B cell (primary cell): ENCODE results near the gene ZG16. TPM values are rescaled to one million over a fixed set of nuclear protein-coding genes. Genes with fewer than 3 reads are reported as not detected.

Source experiments
- ATAC-seq: fragments of 200-7000 bp; cut with Tn5 transposase; one replicate; pipeline ENCODE4 v1.10.0; 2021; ENCODE audit warnings: low read depth, mild to moderate bottlenecking, moderate number of reproducible peaks, moderate library complexity
- CTCF ChIA-PET: fragments of 350-600 bp; sonication (Branson Sonifier 250); formaldehyde crosslinking; loops from one replicate; lab custom pipeline; 2021; ENCODE audit warnings: antibody characterized with exemption, inconsistent platforms; lab: Charles Lee
- POLR2A ChIA-PET: fragments of 350-600 bp; sonication (Branson Sonifier 250); formaldehyde crosslinking; loops from one replicate; lab custom pipeline; 2021; ENCODE audit warnings: antibody characterized with exemption; lab: Charles Lee
- DNase-seq: peaks from one replicate; pipeline ENCODE4 v3.0.0; 2013
- H2AFZ ChIP-seq: 2 replicates; pipeline ENCODE4 v1.6.1; 2012; ENCODE audit warnings: mild to moderate bottlenecking, low read depth, low read length; ENCODE audit not compliant: insufficient read depth, poor library complexity, severe bottlenecking
- H3K27ac ChIP-seq, 2 donors: 1 replicate in 1 of 2; 2 replicates in 1 of 2; pipeline ENCODE4 v1.5.1; 2012 to 2013; ENCODE audit warnings: low read length in 2 of 2, mild to moderate bottlenecking in 2 of 2, moderate library complexity in 1 of 2
- H3K27me3 ChIP-seq, 4 experiments: fragments of 200-600 bp in 1 of 4; sonication (generic) in 1 of 4; replicated peaks in 1 of 4; 1 replicate in 2 of 4; 2 replicates in 2 of 4; pipeline versions ENCODE4 v1.6.1 to v1.7.0; 2013 to 2016; ENCODE audit warnings: low read length in 3 of 4, mild to moderate bottlenecking in 2 of 4, mixed read lengths in 1 of 4, moderate library complexity in 1 of 4; ENCODE audit not compliant: insufficient read depth in 4 of 4, control insufficient read depth in 3 of 4; ENCODE audit errors: control extremely low read depth in 1 of 4
- H3K36me3 ChIP-seq, 2 experiments: replicated peaks in 1 of 2; 1 replicate in 1 of 2; 2 replicates in 1 of 2; pipeline versions ENCODE4 v1.6.1 to v1.7.1; 2013; ENCODE audit warnings: low read length in 1 of 2; ENCODE audit not compliant: insufficient read depth in 2 of 2, control insufficient read depth in 1 of 2; ENCODE audit errors: control extremely low read depth in 1 of 2, extremely low read depth in 1 of 2
- H3K4me1 ChIP-seq, 2 donors: fragments of 200-600 bp in 1 of 2; sonication (generic) in 1 of 2; 1 replicate in 1 of 2; 2 replicates in 1 of 2; pipeline versions ENCODE4 v1.5.1 to v1.6.1; 2013 to 2017; ENCODE audit warnings: low read length in 2 of 2; ENCODE audit not compliant: control insufficient read depth in 2 of 2, insufficient read depth in 2 of 2
- H3K4me2 ChIP-seq: replicated peaks from 2 replicates; pipeline ENCODE3; 2012; ENCODE audit warnings: mild to moderate bottlenecking, low read depth, low read length; ENCODE audit not compliant: poor library complexity, severe bottlenecking
- H3K4me3 ChIP-seq, 5 experiments: fragments of 200-600 bp in 1 of 5; sonication (generic) in 1 of 5; 1 replicate in 3 of 5; 2 replicates in 2 of 5; pipeline versions ENCODE4 v1.5.1 to v1.7.0; 2011 to 2016; ENCODE audit warnings: low read length in 4 of 5, mild to moderate bottlenecking in 4 of 5, low read depth in 2 of 5, control low read depth in 1 of 5, moderate library complexity in 1 of 5; ENCODE audit not compliant: insufficient read depth in 1 of 5; ENCODE audit errors: control extremely low read depth in 1 of 5, extremely low read depth in 1 of 5
- H3K79me2 ChIP-seq: fragments of 200-600 bp; sonication (generic); one replicate; pipeline ENCODE4 v1.6.0; 2016; ENCODE audit warnings: low read length; ENCODE audit not compliant: control insufficient read depth, insufficient read depth
- H3K9ac ChIP-seq: fragments of 200-600 bp; sonication (generic); 2 replicates; pipeline ENCODE4 v1.6.1; 2017; ENCODE audit warnings: mild to moderate bottlenecking, low read length, moderate library complexity
- H3K9me3 ChIP-seq, 3 donors: one replicate each; pipeline versions ENCODE4 v1.6.1 to v1.7.1; 2013; ENCODE audit warnings: low read length in 2 of 3; ENCODE audit not compliant: control insufficient read depth in 2 of 3, insufficient read depth in 1 of 3; ENCODE audit errors: control extremely low read depth in 1 of 3
- H4K20me1 ChIP-seq: 2 replicates; pipeline ENCODE4 v1.6.0; 2012; ENCODE audit warnings: mild to moderate bottlenecking, low read length; ENCODE audit not compliant: insufficient read depth, control insufficient read depth, poor library complexity, severe bottlenecking
- H3K27ac Mint-ChIP-seq: one replicate; pipeline ENCODE4 v1.8.0; 2021; ENCODE audit warnings: mixed read lengths
- H3K27me3 Mint-ChIP-seq: one replicate; pipeline ENCODE4 v1.8.0; 2021; ENCODE audit warnings: mixed read lengths
- H3K4me1 Mint-ChIP-seq: one replicate; pipeline ENCODE4 v1.8.0; 2021; ENCODE audit warnings: mixed read lengths
- H3K4me3 Mint-ChIP-seq: one replicate; pipeline ENCODE4 v1.8.0; 2021; ENCODE audit warnings: mixed read lengths
- H3K9me3 Mint-ChIP-seq: one replicate; pipeline ENCODE4 v1.8.0; 2022; ENCODE audit warnings: mixed read lengths; ENCODE audit not compliant: insufficient read depth
- EZH2 ChIP-seq: IDR thresholded peaks from 2 replicates; pipeline ENCODE4 v1.6.1; 2012; ENCODE audit warnings: borderline replicate concordance, low read depth, mild to moderate bottlenecking, moderate library complexity, low read length; ENCODE audit not compliant: insufficient read depth, poor library complexity, severe bottlenecking
- WGBS: methylation state at CpG from one replicate; pipeline ENCODE4 v1.1.5; 2013; ENCODE audit warnings: missing lambda C conversion rate; ENCODE audit not compliant: insufficient coverage; 5-methylcytosine and 5-hydroxymethylcytosine counted together
- intact Hi-C: fragments of 100-400 bp; cut with micrococcal nuclease; formaldehyde crosslinking; loops from one replicate; pipeline ENCODE4 v1.10.0; 2022
- polyA plus RNA-seq: library from polyadenylated mRNA; depleted of rRNA; stranded (reverse); fragments of >200 nt; gene quantifications from 2 replicates; pipeline ENCODE4 v1.2.3, GENCODE V29; 2012
- total RNA-seq, 2 donors: library from RNA; stranded (reverse); fragments of 120-200 nt in 1 of 2; gene quantifications; 1 replicate in 1 of 2; 2 replicates in 1 of 2; pipeline versions ENCODE4 v1.2.3 to v1.2.4, GENCODE V29; 2013 to 2022
- TF ChIP-seq, protein P1 (sequence below): fragments of 200-600 bp; IDR thresholded peaks from one replicate; pipeline ENCODE4 v1.8.0; 2022; ENCODE audit warnings: antibody characterized with exemption, mild to moderate bottlenecking

ZG16 gene
- total and polyA plus RNA-seq, 2 donors (not counting 1 experiment from before 2014, with no cell fraction given): 0.06 TPM; not detected in 1

- Histone ChIP-seq H3K4me1 (peaks cover 41 to 61% of the 10 kb centered on the region in 2 donors), H4K20me1 (peaks cover 51% of the 10 kb centered on the region), H3K27me3 (no peaks in the 10 kb centered on the region), H3K79me2 (peaks cover 65% of the 10 kb centered on the region), H3K9me3 (no peaks in the 10 kb centered on the region), H3K4me3 (no peak overlapping the region), H3K4me2 (peak overlapping the region; percentile 25), H3K27ac (no peak overlapping the region), H3K36me3 (peaks cover 0 to 22% of the 10 kb centered on the region in 2 experiments), H2AFZ (no peak overlapping the region), H3K9ac (no peak overlapping the region)
- no peaks in the 10 kb centered on the region for H3K27me3 Mint-ChIP-seq
- ATAC-seq (no peak), DNase-seq (peak; percentile 5)
- H3K27ac Mint-ChIP-seq: peak overlapping the region; percentile 75
- H3K4me3 Mint-ChIP-seq: peak overlapping the region; percentile 83
- peaks cover 68% of the 10 kb centered on the region for H3K4me1 Mint-ChIP-seq
- no peaks in the 10 kb centered on the region for H3K9me3 Mint-ChIP-seq
- CTCF ChIA-PET: interaction anchor here (1.5 to 5.7 kb wide), 5 partner anchors 11 to 127 kb away, joined by 3 to 66 read pairs (median 29); partner anchors contain the start of genes KIF22 and MAZ
- intact Hi-C loops: loop anchor here (5.0 to 10.0 kb wide), 2 partner anchors 154 to 223 kb away; partner anchors contain the start of gene TAOK2
- WGBS: 96% methylated on average over 3 of the region's 4 CpGs
- no peak for TF ChIP-seq EZH2
- TF ChIP-seq, protein P1, sequence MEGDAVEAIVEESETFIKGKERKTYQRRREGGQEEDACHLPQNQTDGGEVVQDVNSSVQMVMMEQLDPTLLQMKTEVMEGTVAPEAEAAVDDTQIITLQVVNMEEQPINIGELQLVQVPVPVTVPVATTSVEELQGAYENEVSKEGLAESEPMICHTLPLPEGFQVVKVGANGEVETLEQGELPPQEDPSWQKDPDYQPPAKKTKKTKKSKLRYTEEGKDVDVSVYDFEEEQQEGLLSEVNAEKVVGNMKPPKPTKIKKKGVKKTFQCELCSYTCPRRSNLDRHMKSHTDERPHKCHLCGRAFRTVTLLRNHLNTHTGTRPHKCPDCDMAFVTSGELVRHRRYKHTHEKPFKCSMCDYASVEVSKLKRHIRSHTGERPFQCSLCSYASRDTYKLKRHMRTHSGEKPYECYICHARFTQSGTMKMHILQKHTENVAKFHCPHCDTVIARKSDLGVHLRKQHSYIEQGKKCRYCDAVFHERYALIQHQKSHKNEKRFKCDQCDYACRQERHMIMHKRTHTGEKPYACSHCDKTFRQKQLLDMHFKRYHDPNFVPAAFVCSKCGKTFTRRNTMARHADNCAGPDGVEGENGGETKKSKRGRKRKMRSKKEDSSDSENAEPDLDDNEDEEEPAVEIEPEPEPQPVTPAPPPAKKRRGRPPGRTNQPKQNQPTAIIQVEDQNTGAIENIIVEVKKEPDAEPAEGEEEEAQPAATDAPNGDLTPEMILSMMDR: no peak
- POLR2A ChIA-PET: interaction anchor here (0.6 to 1.8 kb wide), 3 partner anchors 8 to 115 kb away, joined by 4 to 7 read pairs (median 5); no protein-coding TSS in a partner anchor
Measured at GRCh38 chr16:29818082-29818481, 40.0 kb downstream of the ZG16 start.

- no peaks in the 10 kb centered on the region for H3K9me3 Mint-ChIP-seq
- peak overlapping the region; percentile 95 for H3K27ac Mint-ChIP-seq
- no peak for TF ChIP-seq EZH2
- TF ChIP-seq, protein P1: no peak
- DNase-seq (no peak), ATAC-seq (no peak)
- Histone ChIP-seq H3K9ac (no peak overlapping the region), H3K36me3 (peaks cover 0 to 22% of the 10 kb centered on the region in 2 experiments), H3K4me1 (peaks cover 41 to 61% of the 10 kb centered on the region in 2 donors), H3K4me2 (peak overlapping the region; percentile 73), H3K9me3 (no peaks in the 10 kb centered on the region), H4K20me1 (peaks cover 65% of the 10 kb centered on the region), H2AFZ (no peak overlapping the region), H3K27me3 (no peaks in the 10 kb centered on the region), H3K27ac (peak overlapping the region in 1 of 2 donors; percentile 95), H3K79me2 (peaks cover 80% of the 10 kb centered on the region), H3K4me3 (no peak overlapping the region)
- H3K27me3 Mint-ChIP-seq: no peaks in the 10 kb centered on the region
- WGBS: 95% methylated on average over 13 of the region's 15 CpGs
- intact Hi-C loops: loop anchor here (5.0 to 10.0 kb wide), 2 partner anchors 153 to 225 kb away; partner anchors contain the start of gene TAOK2
- CTCF ChIA-PET: interaction anchor here (0.6 to 5.7 kb wide), 8 partner anchors 8 to 150 kb away, joined by 3 to 66 read pairs (median 6); partner anchors contain the start of genes KIF22 and MAZ
- H3K4me1 Mint-ChIP-seq: peaks cover 69% of the 10 kb centered on the region
- peak overlapping the region; percentile 96 for H3K4me3 Mint-ChIP-seq
- POLR2A ChIA-PET: interaction anchor here (0.7 to 1.8 kb wide), 3 partner anchors 11 to 21 kb away, joined by 3 to 7 read pairs (median 3); no protein-coding TSS in a partner anchor
Measured at GRCh38 chr16:29819506-29819905, 41.5 kb downstream of the ZG16 start.
